ENCODE data around the gene DENND5A.

DNA sequence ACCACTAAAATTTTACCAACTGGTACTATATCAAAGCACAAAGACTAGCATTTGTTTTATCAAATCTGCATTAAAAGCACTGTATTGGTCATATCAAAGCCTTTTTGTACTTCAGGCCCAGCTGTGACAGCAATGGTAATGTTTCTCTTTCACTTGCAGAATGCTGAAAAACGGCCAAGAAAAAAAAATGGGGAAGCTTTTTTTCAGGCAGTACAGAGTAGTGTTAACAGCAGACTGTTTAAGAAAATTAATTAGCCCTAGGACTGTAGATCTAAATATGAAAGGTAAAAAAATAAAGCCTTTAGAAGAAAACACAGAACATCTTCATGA lies 33.3 kb downstream of the DENND5A start:
- TF ChIP-seq CTCF (IDR thresholded peaks at IDR 0.05): no peak
- TF ChIP-seq POLR2AphosphoS5 (IDR thresholded peaks at IDR 0.05): no peak
- TF ChIP-seq POLR2A (IDR thresholded peaks at IDR 0.05; ENCODE audit: low read depth): no peak
- no peak for TF ChIP-seq EP300 (IDR thresholded peaks at IDR 0.05)

All from esophagus muscularis mucosa (tissue), 4 donors.